DND-41 (cell line): Measurements from ENCODE around the gene HOXD9.

Experiments
- ATAC-seq: fragments of 200-7000 bp; cut with Tn5 transposase; 3 replicates; pipeline ENCODE4 v1.9.1; 2021; ENCODE audit warnings: low read depth; ENCODE audit not compliant: insufficient read depth
- DNase-seq: peaks from one replicate; pipeline ENCODE4 v3.0.0-alpha.2; 2020
- H2AFZ ChIP-seq: 2 replicates; pipeline ENCODE4 v1.6.0; 2012; ENCODE audit warnings: low read depth, low read length
- H3K27ac ChIP-seq: 2 replicates; pipeline ENCODE4 v1.5.1; 2012; ENCODE audit warnings: low read length, inconsistent platforms
- H3K27me3 ChIP-seq: fragments of 200-600 bp; sonication (generic); 2 replicates; pipeline ENCODE4 v1.6.0; 2012; ENCODE audit warnings: low read length, mild to moderate bottlenecking, inconsistent platforms; ENCODE audit not compliant: insufficient read depth, poor library complexity
- H3K36me3 ChIP-seq: 2 replicates; pipeline ENCODE4 v1.5.1; 2012; ENCODE audit warnings: low read length, inconsistent platforms; ENCODE audit not compliant: insufficient read depth
- H3K4me1 ChIP-seq: 2 replicates; pipeline ENCODE4 v1.5.1; 2012; ENCODE audit warnings: mild to moderate bottlenecking, low read length; ENCODE audit not compliant: insufficient read depth
- H3K4me2 ChIP-seq: 2 replicates; pipeline ENCODE4 v1.6.0; 2012; ENCODE audit warnings: mild to moderate bottlenecking, moderate library complexity, low read length, inconsistent platforms; ENCODE audit not compliant: insufficient read depth
- H3K4me3 ChIP-seq, 2 experiments: fragments of 200-600 bp in 1 of 2; shearing (Covaris generic) in 1 of 2; 2 replicates each; pipeline ENCODE4 v1.5.1; 2012 to 2016; ENCODE audit warnings: inconsistent platforms in 2 of 2, low read length in 2 of 2, mild to moderate bottlenecking in 2 of 2, low read depth in 1 of 2, moderate library complexity in 1 of 2
- H3K79me2 ChIP-seq: 2 replicates; pipeline ENCODE4 v1.6.0; 2012; ENCODE audit warnings: low read length, inconsistent platforms; ENCODE audit not compliant: insufficient read depth
- H3K9ac ChIP-seq: 2 replicates; pipeline ENCODE4 v1.6.0; 2012; ENCODE audit warnings: low read depth, mild to moderate bottlenecking, inconsistent platforms, low read length, moderate library complexity
- H3K9me3 ChIP-seq: 2 replicates; pipeline ENCODE4 v1.5.1; 2012; ENCODE audit warnings: low read length, moderate library complexity, mild to moderate bottlenecking, inconsistent platforms; ENCODE audit not compliant: insufficient read depth, severe bottlenecking
- H4K20me1 ChIP-seq: 2 replicates; pipeline ENCODE4 v1.6.0; 2012; ENCODE audit warnings: low read length; ENCODE audit not compliant: insufficient read depth
- CTCF ChIP-seq: IDR thresholded peaks from 2 replicates; pipeline ENCODE4 v1.5.1; 2012; ENCODE audit warnings: borderline replicate concordance, low read length, moderate library complexity, mild to moderate bottlenecking; ENCODE audit not compliant: poor library complexity, severe bottlenecking; ENCODE audit errors: extremely low read depth
- EZH2 ChIP-seq: IDR thresholded peaks from 3 replicates; pipeline ENCODE4 v1.6.1; 2012; ENCODE audit warnings: borderline replicate concordance, low read depth, mild to moderate bottlenecking, moderate library complexity, low read length, inconsistent platforms; ENCODE audit not compliant: severe bottlenecking

HOXD9 gene

GRCh38 chr2:176151442-176152287 is 29.1 kb downstream of the HOXD9 start, which contains the start of gene HOXD4:
HOXD4 (plus strand) TSS chr2:176151550; CDS start chr2:176151634, 84 bp downstream.
- H3K4me2 ChIP-seq = no peak within 1 kb of the TSS
- no peak within 1 kb of the TSS for H2AFZ ChIP-seq
- no peak for ATAC-seq
- H3K27ac ChIP-seq = no peak within 1 kb of the TSS
- TF ChIP-seq EZH2 (no peak), CTCF (no peak)
- H3K4me3 ChIP-seq = no peak within 1 kb of the TSS
- no peaks in the 10 kb centered on the region for H3K9me3 ChIP-seq
- H3K27me3 ChIP-seq = peaks cover 4% of the 10 kb centered on the region
- H3K9ac ChIP-seq = no peak within 1 kb of the TSS
- DNase-seq = no peak
- no peaks in the 10 kb centered on the region for H4K20me1 ChIP-seq
- no peaks in the 10 kb centered on the region for H3K36me3 ChIP-seq
- H3K79me2 ChIP-seq = no peaks in the 10 kb centered on the region
- no peaks in the 10 kb centered on the region for H3K4me1 ChIP-seq

- no peak for ATAC-seq
- Histone ChIP-seq H3K9me3 (no peaks in the 10 kb centered on the region), H3K4me2 (no peak overlapping the region), H3K27me3 (peaks cover 4% of the 10 kb centered on the region), H4K20me1 (no peaks in the 10 kb centered on the region), H2AFZ (no peak overlapping the region), H3K4me3 (no peak overlapping the region), H3K27ac (no peak overlapping the region), H3K9ac (no peak overlapping the region), H3K79me2 (no peaks in the 10 kb centered on the region), H3K36me3 (no peaks in the 10 kb centered on the region), H3K4me1 (no peaks in the 10 kb centered on the region)
- DNase-seq = no peak
- TF ChIP-seq EZH2 (no peak), CTCF (no peak)
Measured at GRCh38 chr2:176152350-176153181, 30.0 kb downstream of the HOXD9 start.

- no peak overlapping the region for H3K4me2 ChIP-seq
- no peaks in the 10 kb centered on the region for H3K9me3 ChIP-seq
- no peak overlapping the region for H2AFZ ChIP-seq
- H3K4me1 ChIP-seq = no peaks in the 10 kb centered on the region
- no peaks in the 10 kb centered on the region for H3K36me3 ChIP-seq
- peaks cover 4% of the 10 kb centered on the region for H3K27me3 ChIP-seq
- H3K27ac ChIP-seq = no peak overlapping the region
- no peak for TF ChIP-seq EZH2
- TF ChIP-seq CTCF = no peak
- no peaks in the 10 kb centered on the region for H3K79me2 ChIP-seq
- no peak for ATAC-seq
- no peak overlapping the region for H3K4me3 ChIP-seq
- no peaks in the 10 kb centered on the region for H4K20me1 ChIP-seq
- no peak overlapping the region for H3K9ac ChIP-seq
- DNase-seq = no peak
Measured at GRCh38 chr2:176154576-176155252, 32.2 kb downstream of the HOXD9 start.
